NCI-H128 (cell line): Measurements from ENCODE around the gene PDE3A.
A peak's percentile ranks its signal among the peaks of the same experiment; 100 is the strongest.
"Not testable (repeated sequence)": the region's sequence is repeated elsewhere in the genome, so short reads cannot be mapped to it uniquely, and the experiment has no call there.

ENCODE experiments used
- DNase-seq: peaks from one replicate; lab custom pipeline; 2025; ENCODE audit not compliant: unreplicated experiment; lab: John Stamatoyannopoulos, UW

Gene PDE3A

GRCh38 chr12:20546267-20546666 lies 177.9 kb downstream of the PDE3A start:
- no peak for DNase-seq

DNA sequence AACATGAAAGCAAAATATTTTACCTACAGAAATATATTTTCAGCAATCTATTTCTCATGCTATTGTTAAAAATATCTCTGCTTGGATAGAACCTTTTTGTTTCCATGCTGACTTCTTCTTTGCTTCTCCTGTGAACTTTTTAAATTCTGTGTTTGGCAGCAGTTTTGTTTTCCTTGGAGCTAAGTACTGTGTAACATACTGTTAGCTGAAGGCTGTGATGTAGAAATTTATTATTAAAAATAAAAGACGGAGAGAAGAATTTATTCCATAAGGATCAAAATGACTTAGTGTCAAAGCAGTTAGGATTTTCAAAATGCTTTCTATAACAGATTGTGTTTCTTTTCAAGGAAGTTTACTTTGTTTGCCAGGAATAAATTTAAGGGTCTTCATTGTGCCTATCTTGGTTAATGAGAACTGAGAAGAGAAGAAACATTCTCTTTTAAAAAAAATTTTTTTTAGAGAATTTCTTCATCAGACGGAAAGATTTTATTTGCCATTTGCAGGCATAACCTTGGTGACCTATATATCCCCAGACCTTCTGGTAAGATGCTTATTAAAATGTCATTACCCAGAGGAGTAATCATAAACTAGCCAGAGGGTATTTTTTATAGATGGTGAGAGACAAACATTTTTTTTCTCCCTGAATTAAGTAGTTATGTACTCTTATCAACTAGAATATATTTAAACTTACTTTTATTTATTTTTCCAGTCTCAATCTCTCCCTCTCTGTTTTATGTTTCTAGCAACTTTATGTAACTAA lies 179.7 kb downstream of the PDE3A start:
- DNase-seq = no peak

DNA sequence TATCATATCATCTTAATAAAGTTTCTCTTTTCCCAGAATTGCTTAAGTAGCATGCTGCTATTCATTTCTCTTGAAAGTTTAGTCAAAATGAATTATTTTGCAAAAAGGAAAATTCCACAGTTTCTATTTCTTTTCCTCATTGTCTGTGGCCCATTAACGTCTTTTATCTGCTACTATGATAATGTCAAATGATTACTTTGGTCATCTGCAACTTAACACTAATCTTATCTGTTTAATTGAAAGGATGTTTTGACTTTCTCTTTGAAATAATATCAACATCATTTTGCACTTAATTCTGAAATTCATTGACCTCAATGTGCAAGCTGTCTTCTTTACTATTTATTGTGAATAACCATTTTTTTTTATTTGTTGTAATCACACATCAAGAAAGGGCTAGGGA lies 180.3 kb downstream of the PDE3A start:
- no peak for DNase-seq

DNA sequence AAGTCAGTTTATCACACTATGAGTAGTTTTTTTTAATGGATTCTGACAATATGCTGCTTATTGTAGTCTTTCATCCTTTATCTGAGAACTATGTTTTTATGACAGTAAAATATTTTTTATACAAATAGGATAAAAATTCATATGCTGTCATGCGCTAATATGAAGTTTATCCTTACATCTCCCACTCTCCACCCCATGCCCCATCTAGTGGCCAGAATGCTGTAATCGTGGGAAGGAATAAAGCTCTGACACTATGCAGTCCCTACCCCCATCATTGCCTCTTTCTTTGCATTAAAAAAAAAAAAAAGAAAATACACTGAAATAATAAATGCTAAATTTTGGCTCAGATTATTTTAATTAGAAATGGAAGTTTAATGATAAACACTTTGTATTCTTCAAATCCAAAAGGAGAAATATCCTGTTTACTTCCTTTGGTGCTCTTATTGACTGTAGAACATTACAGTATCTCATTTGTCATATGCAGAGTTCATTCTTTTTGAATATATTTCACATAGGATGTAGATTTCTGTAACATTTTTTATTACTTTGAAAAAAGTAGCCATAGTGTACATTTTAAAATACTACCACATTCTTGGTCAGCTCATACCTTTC lies 180.9 kb downstream of the PDE3A start:
- DNase-seq = no peak

DNA sequence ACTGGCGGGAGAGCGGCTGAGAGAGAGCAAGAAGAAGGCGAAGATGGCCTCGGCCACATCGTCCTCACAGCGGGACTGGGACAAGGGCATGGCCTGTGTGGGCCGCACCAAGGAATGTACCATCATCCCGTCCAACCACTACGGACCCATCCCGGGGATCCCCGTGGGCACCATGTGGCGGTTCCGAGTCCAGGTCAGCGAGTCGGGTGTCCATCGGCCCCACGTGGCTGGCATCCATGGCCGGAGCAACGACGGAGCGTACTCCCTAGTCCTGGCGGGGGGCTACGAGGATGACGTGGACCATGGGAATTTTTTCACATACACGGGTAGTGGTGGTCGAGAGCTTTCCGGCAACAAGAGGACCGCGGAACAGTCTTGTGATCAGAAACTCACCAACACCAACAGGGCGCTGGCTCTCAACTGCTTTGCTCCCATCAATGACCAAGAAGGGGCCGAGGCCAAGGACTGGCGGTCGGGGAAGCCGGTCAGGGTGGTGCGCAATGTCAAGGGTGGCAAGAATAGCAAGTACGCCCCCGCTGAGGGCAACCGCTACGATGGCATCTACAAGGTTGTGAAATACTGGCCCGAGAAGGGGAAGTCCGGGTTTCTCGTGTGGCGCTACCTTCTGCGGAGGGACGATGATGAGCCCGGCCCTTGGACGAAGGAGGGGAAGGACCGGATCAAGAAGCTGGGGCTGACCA lies 183.6 kb downstream of the PDE3A start:
- not testable (repeated sequence) for DNase-seq

DNA sequence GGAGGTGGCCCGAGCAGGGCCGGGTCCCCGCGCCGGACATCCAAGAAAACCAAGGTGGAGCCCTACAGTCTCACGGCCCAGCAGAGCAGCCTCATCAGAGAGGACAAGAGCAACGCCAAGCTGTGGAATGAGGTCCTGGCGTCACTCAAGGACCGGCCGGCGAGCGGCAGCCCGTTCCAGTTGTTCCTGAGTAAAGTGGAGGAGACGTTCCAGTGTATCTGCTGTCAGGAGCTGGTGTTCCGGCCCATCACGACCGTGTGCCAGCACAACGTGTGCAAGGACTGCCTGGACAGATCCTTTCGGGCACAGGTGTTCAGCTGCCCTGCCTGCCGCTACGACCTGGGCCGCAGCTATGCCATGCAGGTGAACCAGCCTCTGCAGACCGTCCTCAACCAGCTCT lies 184.2 kb downstream of the PDE3A start:
- DNase-seq = not testable (repeated sequence)

- DNase-seq = no peak
These were observed 186.7 kb downstream of the PDE3A start for GRCh38 chr12:20555015-20555414.

DNA sequence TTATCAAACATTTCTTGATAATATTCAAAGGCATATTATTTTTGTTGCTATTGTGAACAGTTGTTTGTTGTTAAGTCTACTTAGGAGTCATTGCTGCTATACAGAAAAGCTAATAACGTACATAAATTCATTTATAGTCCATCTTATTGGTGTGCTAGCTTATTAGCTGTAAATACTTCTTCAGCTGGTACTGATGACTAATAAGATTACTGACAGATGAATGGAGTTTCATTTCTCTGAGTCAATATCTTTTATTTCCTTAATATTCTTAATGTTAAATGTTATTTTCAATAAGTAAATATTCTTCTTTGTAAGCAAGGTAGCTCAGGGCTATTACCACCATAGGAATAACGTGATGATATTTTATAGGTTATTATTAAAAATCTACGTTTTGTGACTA lies 187.4 kb downstream of the PDE3A start:
- no peak for DNase-seq

DNA sequence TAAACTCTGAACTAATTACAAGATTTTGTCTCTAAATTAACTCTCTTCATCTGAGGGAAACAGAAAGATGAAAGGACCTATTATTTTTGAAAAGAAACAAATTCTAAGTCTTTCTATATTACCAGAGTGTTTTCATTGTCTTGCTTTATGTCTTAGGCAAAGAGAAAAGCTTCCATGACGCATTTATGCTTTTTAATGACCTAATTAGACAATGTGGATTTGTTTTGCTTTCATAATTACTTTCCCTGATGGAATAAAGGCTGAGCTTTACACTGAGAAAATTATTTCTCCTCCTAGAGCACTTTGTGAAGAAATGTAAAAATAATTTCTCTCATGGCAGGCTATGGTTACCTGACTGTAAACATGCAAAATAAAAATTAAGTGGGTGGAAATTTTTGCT lies 188.8 kb downstream of the PDE3A start:
- DNase-seq = no peak

GRCh38 chr12:20560935-20561334 lies 192.6 kb downstream of the PDE3A start:
- DNase-seq = no peak

GRCh38 chr12:20561871-20562270 lies 193.5 kb downstream of the PDE3A start:
- DNase-seq = no peak

DNA sequence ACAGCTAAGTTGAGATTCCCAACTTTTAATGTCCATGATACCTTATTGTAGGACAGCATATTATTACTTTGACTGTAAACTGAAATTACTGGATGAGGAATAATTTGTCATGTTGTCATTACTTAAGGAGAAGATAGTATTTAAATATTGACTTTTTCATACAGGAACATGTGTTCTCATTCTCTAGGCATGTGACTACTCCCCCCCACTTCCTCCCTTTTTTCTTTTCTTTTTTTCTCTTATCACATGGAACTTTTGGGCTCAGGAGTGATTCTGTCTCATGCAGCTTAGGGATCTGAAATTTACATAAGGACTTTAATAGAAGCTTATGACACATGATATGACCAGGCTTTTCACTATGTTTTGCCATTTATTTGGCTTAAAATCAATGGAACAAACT lies 199.1 kb downstream of the PDE3A start:
- no peak for DNase-seq

DNA sequence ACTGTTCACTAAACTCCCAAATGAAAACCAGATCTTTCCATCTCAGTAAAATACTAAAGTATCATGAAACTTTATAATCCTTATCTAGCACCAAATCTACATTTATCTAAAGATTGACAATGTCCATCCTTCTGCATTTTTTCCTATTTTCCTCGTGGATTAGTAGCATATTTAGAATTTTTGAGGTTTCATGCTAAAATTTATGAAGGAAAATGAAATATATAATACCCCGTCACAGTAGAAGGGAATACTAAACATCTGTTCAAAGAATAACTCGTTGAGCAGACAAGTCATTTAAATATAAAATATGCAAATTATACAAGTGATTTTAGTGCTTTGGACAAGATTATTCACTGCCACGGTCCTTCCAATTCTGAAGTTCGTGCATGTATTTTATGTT lies 204.1 kb downstream of the PDE3A start:
- no peak for DNase-seq

- DNase-seq = no peak
These were observed 208.2 kb downstream of the PDE3A start for GRCh38 chr12:20576528-20576927.

GRCh38 chr12:20577054-20577453 lies 208.7 kb downstream of the PDE3A start:
- DNase-seq = no peak

GRCh38 chr12:20578142-20578541 lies 209.8 kb downstream of the PDE3A start:
- DNase-seq = no peak

DNA sequence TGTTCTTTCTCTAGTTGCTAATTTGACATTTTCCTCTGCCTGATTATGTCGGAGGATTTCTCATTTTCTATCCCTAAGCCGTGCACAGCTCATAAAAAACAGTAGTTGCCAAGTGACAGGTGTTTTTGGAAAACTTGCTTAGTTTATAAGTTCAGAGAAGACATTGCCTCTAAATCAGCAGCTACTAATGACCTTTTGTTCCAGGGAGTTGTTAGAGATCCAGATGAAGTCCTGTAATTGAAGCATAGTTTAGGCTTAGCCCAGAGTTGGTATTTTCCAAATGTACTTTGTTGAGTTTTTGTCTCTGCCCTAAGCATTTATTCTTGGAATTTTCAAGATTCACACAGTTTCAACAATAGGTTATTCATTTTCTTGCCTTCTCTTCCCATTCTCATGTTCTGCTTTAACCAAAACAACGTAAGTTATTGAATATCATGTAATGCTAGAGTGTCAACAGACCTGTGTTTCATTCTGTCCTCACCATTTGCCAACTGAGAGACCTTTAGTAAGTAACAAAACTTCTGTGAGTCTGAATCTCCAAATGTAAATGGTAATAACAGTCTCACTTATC lies 216.8 kb downstream of the PDE3A start:
- DNase-seq = no peak

GRCh38 chr12:20585913-20586312 lies 217.6 kb downstream of the PDE3A start:
- no peak for DNase-seq

DNA sequence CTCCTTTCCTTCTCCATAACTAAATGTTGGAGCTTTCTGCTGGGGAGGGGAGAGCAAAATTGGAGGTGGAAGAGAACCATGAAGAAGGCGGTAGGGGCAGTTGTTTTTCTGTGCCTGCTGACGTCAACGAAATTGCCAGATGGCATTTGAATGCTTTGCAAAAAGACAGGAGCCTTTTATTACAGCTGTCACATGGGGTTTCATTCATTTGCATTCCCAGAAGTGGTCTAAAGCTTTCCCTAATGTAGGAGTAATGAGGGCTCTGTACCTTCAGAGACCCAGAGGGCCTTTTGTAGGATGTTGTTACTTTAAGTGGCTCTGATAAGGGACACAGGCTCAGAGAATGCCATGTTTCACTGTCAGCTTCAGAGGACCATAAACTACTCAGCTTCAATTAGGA lies 219.7 kb downstream of the PDE3A start:
- peak; percentile 66 for DNase-seq

DNA sequence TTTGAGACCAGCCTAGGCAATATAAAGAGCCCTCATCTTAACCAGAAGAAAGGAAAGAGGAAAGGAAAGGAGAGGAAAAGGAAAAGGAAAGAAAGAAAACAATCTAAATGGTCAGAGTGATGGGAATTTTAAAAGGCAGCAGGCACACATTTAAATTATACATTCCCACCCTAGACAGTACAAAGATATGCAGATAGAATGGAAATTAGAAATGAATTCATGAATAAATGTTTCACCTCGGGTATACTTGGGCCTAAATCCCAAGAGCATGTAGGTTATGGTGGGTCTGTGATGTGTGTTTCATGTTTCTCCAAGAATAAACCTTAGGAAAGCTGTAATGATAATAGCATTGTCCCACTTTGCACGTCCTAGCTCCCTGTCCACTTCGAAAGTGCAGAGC lies 222.2 kb downstream of the PDE3A start:
- DNase-seq = no peak

DNA sequence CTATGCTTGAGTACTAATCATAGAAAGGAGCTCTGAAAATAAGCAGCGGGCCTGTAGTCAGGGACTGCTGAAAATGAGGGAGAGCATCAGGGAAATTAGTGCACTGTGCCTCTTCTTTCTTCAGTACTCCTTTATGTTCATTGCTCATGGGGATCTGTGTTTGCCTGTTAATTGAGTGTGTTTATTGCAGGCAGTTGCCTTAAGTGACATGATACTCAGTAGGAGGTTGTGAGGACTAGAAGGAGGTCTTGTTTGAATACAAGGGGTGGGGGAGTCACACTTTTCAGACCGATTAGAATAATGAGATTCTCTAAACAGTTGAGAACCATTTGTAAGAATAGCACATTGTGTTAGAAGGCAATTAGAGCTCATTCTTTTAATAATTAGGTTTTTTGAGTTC lies 224.2 kb downstream of the PDE3A start:
- no peak for DNase-seq

DNA sequence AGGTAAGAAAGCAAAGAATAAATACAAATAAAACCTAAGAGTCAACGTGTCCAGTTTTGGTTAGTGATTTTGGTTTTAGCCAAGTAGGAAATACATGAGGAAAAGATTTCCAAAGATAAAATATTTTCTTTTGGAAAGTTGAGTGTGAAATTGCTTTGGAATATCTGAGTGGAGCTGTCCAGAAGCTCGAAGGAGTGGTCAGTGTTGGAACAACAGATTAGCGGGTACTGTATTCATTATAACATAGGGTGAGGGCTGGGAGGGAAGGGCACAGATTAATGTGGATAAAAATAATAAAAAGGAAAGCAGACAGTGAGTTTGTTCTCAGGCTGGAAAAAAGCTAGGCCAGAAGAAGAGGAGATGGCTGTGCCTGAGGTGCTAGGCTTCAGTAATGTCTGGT lies 225.3 kb downstream of the PDE3A start:
- DNase-seq = no peak
